ENCODE measurements around the gene TEC. TPM values are rescaled to one million over a fixed set of nuclear protein-coding genes. Genes with fewer than 3 reads are reported as not detected.

The TEC gene
- total and polyA plus RNA-seq, 10 donors: 1.9 to 15.3 (median 7.2) TPM

- DNase-seq: no peak
- intact Hi-C loops (cut with DNase I; ENCODE audit: low total_unique reads): no loop called here
- peaks cover 0 to 10% (median 0%) of the 10 kb centered on the region in 6 donors for H3K4me1 ChIP-seq
- H3K9me3 ChIP-seq: no peaks in the 10 kb centered on the region
- no peak overlapping the region for H3K27ac ChIP-seq
- H3K4me3 ChIP-seq: no peak overlapping the region
- H3K36me3 ChIP-seq: no peaks in the 10 kb centered on the region
- TF ChIP-seq POLR2AphosphoS5 (IDR thresholded peaks at IDR 0.05): no peak
- TF ChIP-seq POLR2A (IDR thresholded peaks at IDR 0.05): no peak
- no peaks in the 10 kb centered on the region for H3K27me3 ChIP-seq (replicated peaks in 1 of 7)
- 82 to 92% (median 87%) methylated on average over 2 of the region's 2 CpGs for WGBS, 5 donors
Measured at GRCh38 chr4:48118081-48118480, 151.6 kb downstream of the TEC start.

- 70 to 80% (median 76%) methylated on average over 3 of the region's 3 CpGs for WGBS, 5 donors
Measured at GRCh38 chr4:48116582-48116981, 153.1 kb downstream of the TEC start.

GRCh38 chr4:48114412-48114811, 155.2 kb downstream of the TEC start:
- no peaks in the 10 kb centered on the region for H3K27me3 ChIP-seq (replicated peaks in 1 of 7)
- H3K36me3 ChIP-seq: no peaks in the 10 kb centered on the region
- H3K4me1 ChIP-seq: peaks cover 0 to 6% (median 0%) of the 10 kb centered on the region in 6 donors
- H3K4me3 ChIP-seq: peak overlapping the region in 1 of 8 donors; percentile 32
- 73 to 84% (median 82%) methylated on average over 6 of the region's 6 CpGs for WGBS, 5 donors
- no peaks in the 10 kb centered on the region for H3K9me3 ChIP-seq
- intact Hi-C loops (cut with DNase I; ENCODE audit: low total_unique reads): no loop called here
- no peak for DNase-seq
- peak overlapping the region in 3 of 8 donors; percentile 7 to 33 (median 24) for H3K27ac ChIP-seq
- no peak for TF ChIP-seq POLR2AphosphoS5 (IDR thresholded peaks at IDR 0.05)

More at GRCh38 chr4:48116582-48116981, 153.1 kb downstream of the TEC start:
- Histone ChIP-seq H3K36me3 (no peaks in the 10 kb centered on the region), H3K9me3 (no peaks in the 10 kb centered on the region), H3K27ac (no peak overlapping the region), H3K4me3 (no peak overlapping the region), H3K4me1 (peaks cover 0 to 10% (median 0%) of the 10 kb centered on the region in 6 donors), H3K27me3 (replicated peaks in 1 of 7) (no peaks in the 10 kb centered on the region)
- intact Hi-C loops (cut with DNase I; ENCODE audit: low total_unique reads): no loop called here
- DNase-seq: no peak
- TF ChIP-seq CTCF (IDR thresholded peaks at IDR 0.05 in 8 of 11, conservative IDR thresholded peaks at IDR 0.05 in 3 of 11): no peak

GRCh38 chr4:48112017-48112667, 157.5 kb downstream of the TEC start:
- H3K9me3 ChIP-seq: no peaks in the 10 kb centered on the region
- WGBS, 5 donors: 73 to 88% (median 82%) methylated on average over 8 of the region's 8 CpGs
- H3K4me1 ChIP-seq: no peaks in the 10 kb centered on the region
- intact Hi-C loops (cut with DNase I; ENCODE audit: low total_unique reads): no loop called here
- TF ChIP-seq POLR2AphosphoS5 (IDR thresholded peaks at IDR 0.05): no peak
- no peak for TF ChIP-seq POLR2A (IDR thresholded peaks at IDR 0.05)
- no peak for TF ChIP-seq CTCF (IDR thresholded peaks at IDR 0.05 in 8 of 11, conservative IDR thresholded peaks at IDR 0.05 in 3 of 11)
- no peaks in the 10 kb centered on the region for H3K27me3 ChIP-seq (replicated peaks in 1 of 7)
- no peaks in the 10 kb centered on the region for H3K36me3 ChIP-seq
- H3K4me3 ChIP-seq: peak overlapping the region in 1 of 8 donors; percentile 19
- peak overlapping the region in 1 of 8 donors; percentile 33 for H3K27ac ChIP-seq
- peak; percentile 59 for DNase-seq

- Histone ChIP-seq H3K27me3 (replicated peaks in 1 of 7) (no peaks in the 10 kb centered on the region), H3K9me3 (no peaks in the 10 kb centered on the region), H3K27ac (no peak overlapping the region), H3K36me3 (no peaks in the 10 kb centered on the region), H3K4me1 (no peaks in the 10 kb centered on the region), H3K4me3 (no peak overlapping the region)
- DNase-seq: no peak
- intact Hi-C loops (cut with DNase I; ENCODE audit: low total_unique reads): no loop called here
- 71 to 89% (median 85%) methylated on average over 1 of the region's 1 CpG for WGBS, 5 donors
- TF ChIP-seq POLR2AphosphoS5 (IDR thresholded peaks at IDR 0.05): no peak
- TF ChIP-seq POLR2A (IDR thresholded peaks at IDR 0.05): no peak
- no peak for TF ChIP-seq CTCF (IDR thresholded peaks at IDR 0.05 in 8 of 11, conservative IDR thresholded peaks at IDR 0.05 in 3 of 11)
Measured at GRCh38 chr4:48110452-48110978, 159.1 kb downstream of the TEC start.

Measured in spleen (tissue), 11 donors.